Non-pigmented ciliary epithelial cell (primary cell): ENCODE measurements around the gene UGT2B7.
A peak's percentile ranks its signal among the peaks of the same experiment; 100 is the strongest.
"Not testable (repeated sequence)": the region's sequence is repeated elsewhere in the genome, so short reads cannot be mapped to it uniquely, and the experiment has no call there.

ENCODE experiments used
- DNase-seq: peaks from one replicate; pipeline ENCODE4 v3.0.0-alpha.2; 2010; ENCODE audit warnings: low read depth

UGT2B7 gene

GRCh38 chr4:69088473-69088872 lies 7.8 kb upstream of the UGT2B7 start:
- no peak for DNase-seq

GRCh38 chr4:69089388-69089787 lies 6.9 kb upstream of the UGT2B7 start:
- DNase-seq = no peak

GRCh38 chr4:69092190-69092589 lies 4.1 kb upstream of the UGT2B7 start:
- peak; percentile 59 for DNase-seq

- no peak for DNase-seq
Observed at GRCh38 chr4:69092980-69093568, 3.2 kb upstream of the UGT2B7 start.

GRCh38 chr4:69093681-69094080 lies 2.6 kb upstream of the UGT2B7 start:
- no peak for DNase-seq

- peak; percentile 76 for DNase-seq
Observed at GRCh38 chr4:69095301-69095731, 958 bp upstream of the UGT2B7 start.

GRCh38 chr4:69096810-69097209 lies 536 bp downstream of the UGT2B7 start:
- DNase-seq = no peak

- DNase-seq = no peak
Observed at GRCh38 chr4:69098470-69098869, 2.2 kb downstream of the UGT2B7 start.

- DNase-seq = no peak
Observed at GRCh38 chr4:69099910-69100309, 3.6 kb downstream of the UGT2B7 start.

- DNase-seq = not testable (repeated sequence)
Observed at GRCh38 chr4:69102668-69103067, 6.4 kb downstream of the UGT2B7 start.

- no peak for DNase-seq
Observed at GRCh38 chr4:69104719-69105275, 8.5 kb downstream of the UGT2B7 start.

GRCh38 chr4:69115151-69115850 lies 19.0 kb downstream of the UGT2B7 start:
- DNase-seq = not testable (repeated sequence)

- no peak for DNase-seq
Observed at GRCh38 chr4:69115851-69116213, 19.6 kb downstream of the UGT2B7 start.

- DNase-seq = no peak
Observed at GRCh38 chr4:69116645-69117321, 20.5 kb downstream of the UGT2B7 start.

GRCh38 chr4:69120870-69121269 lies 24.6 kb downstream of the UGT2B7 start:
- DNase-seq = no peak

- no peak for DNase-seq
Observed at GRCh38 chr4:69122476-69122875, 26.2 kb downstream of the UGT2B7 start.

- DNase-seq = no peak
Observed at GRCh38 chr4:69124941-69125340, 28.7 kb downstream of the UGT2B7 start.

GRCh38 chr4:69126024-69126423 lies 29.8 kb downstream of the UGT2B7 start:
- no peak for DNase-seq

- DNase-seq = no peak
Observed at GRCh38 chr4:69133993-69134392, 37.7 kb downstream of the UGT2B7 start.

- DNase-seq = no peak
Observed at GRCh38 chr4:69134471-69134870, 38.2 kb downstream of the UGT2B7 start.

- DNase-seq = no peak
Observed at GRCh38 chr4:69141320-69141719, 45.0 kb downstream of the UGT2B7 start.

- DNase-seq = no peak
Observed at GRCh38 chr4:69147334-69147733, 51.1 kb downstream of the UGT2B7 start.

- no peak for DNase-seq
Observed at GRCh38 chr4:69154021-69154420, 57.7 kb downstream of the UGT2B7 start.
